Posterior cingulate gyrus (tissue), 11 donors: ENCODE measurements around the gene AIPL1.

Experiments used
- DNase-seq, 10 donors: peaks; one replicate each; pipeline versions ENCODE4 v3.0.0 to v3.0.0-alpha.2; 2020 to 2021; ENCODE audit warnings: mixed read lengths in 3 of 10
- intact Hi-C: fragments of 100-400 bp; cut with DNase I; formaldehyde crosslinking; loops from one replicate; pipeline ENCODE4 v1.15.1; 2023

AIPL1 gene

DNA sequence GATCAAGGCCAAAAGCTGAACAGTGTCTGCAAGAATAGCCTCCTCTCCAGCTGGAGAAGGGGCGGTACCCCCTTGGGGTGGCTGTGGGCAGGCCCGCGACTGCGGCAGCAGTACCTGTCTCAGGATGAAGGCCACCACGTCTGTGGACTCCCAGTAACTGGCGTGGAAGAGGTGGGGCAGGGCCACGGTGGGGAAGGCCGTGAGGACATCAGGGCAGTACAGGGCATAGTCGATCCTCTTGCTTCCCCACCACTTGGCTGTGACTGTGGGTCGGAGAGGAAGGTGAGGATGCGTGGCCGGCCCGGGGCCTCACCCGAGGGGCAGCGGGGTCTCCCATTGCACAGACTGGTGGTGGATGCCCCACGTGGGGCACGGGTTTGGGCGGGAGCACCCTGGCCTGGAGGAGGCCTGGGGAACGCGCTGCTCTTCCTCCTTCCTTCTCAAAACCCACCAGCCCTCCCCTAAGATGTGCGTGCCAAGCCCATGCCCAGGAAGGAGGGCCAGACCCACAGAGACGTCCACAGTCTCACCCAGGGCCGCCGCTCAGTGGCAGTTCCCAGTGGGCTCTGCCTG is 35.3 kb upstream of the AIPL1 start:
- intact Hi-C loops, result loop anchor here (10.0 kb wide), 1 partner anchor 175 kb away; the partner anchor contains the start of genes KIAA0753 and TXNDC17
- DNase-seq, result peak in 3 of 10 donors; percentile 42 to 78 (median 54)

DNA sequence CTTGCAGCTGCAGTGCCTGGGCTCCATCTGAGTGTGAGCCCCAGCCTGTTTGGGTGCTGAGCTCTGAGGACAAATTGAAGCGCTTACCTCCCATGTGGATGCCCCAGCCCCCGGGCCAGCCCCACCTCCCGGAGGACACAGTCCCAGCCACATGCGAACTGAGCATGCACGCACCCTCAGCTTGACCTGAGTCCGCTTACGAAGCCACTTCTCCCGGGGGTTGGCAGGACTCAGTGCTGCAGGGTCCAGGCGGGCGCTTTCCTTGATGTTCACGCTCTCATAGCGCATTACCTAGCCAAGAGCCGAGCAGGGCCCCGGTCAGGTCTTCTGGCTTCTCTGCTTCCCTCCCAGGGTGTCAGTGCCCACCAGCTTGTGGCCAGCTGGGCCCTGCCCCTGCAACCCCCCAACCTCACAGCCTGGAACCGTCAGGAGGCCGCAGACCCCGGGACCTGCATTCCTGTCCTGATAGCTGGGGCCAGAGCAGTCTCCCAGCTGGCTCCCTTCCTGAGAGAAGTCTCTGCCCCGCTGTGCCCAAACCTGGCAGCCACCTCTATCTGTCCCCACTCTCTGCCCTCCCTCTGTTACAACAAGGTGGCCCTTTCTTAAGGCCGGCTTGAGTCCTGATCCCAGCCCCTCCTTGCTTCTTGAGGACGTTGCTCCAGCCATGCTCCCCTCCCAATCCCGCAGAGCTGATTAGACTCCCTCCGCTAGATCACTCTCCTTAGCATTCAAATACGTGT is 33.3 kb upstream of the AIPL1 start:
- DNase-seq, result peak in 3 of 10 donors; percentile 47 to 82 (median 81)
- intact Hi-C loops, result no loop called here

DNA sequence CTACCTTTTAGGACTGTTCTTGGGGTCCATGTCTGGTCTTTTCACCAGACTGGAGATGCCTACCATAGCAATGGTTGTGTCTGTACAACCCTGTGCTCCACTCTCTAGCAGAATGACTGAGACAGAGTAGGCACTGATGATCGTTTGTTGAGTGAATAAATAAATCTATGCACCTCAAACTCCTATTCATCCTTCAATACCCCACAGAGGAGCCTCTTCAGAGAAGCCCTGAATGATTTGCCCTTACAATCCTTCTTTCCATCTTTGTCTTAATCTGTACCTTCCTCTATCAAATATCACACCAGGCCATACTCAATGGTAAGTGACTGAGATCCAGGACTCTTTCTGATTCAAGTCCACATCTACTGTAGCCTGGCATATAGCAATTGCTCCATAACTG is 32.6 kb upstream of the AIPL1 start:
- DNase-seq, result no peak
- intact Hi-C loops, result no loop called here

DNA sequence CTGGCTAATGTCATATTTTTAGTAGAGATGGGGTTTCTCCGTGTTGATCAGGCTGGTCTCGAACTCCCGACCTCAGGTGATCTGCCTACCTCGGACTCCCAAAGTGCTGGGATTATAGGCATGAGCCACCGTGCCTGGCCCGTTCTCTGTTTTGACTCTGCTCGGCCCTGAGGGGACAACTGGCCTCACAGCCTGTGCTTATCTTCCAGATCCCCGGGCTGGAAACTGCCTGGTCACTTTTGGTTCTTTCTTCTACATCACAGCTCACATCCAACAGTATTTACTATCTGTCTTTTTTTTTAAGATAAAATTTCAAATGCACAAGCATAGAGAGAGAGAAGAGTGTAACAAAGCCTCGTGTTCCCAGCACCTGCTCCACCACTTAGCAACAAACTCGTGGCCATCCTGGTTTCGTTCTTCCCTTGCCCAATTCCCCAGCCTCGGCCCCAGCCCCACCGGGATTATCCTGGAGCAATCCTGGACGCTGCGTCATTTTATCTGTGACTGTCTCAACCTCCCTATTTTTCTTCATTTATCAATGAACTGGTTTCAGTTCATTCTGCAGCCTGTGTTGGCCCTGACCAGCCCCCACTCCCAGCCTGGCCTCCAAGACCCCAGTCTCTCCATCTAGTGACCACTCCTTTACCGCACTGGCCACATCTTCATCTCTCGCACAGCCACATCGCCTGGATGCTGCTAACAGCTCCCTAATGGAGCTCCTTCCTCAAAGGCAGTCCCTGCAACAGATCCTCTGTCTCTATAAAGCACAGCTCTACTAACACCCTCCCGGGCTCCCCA is 30.5 kb upstream of the AIPL1 start:
- intact Hi-C loops, result no loop called here
- peak in 3 of 10 donors; percentile 33 to 55 (median 42) for DNase-seq

DNA sequence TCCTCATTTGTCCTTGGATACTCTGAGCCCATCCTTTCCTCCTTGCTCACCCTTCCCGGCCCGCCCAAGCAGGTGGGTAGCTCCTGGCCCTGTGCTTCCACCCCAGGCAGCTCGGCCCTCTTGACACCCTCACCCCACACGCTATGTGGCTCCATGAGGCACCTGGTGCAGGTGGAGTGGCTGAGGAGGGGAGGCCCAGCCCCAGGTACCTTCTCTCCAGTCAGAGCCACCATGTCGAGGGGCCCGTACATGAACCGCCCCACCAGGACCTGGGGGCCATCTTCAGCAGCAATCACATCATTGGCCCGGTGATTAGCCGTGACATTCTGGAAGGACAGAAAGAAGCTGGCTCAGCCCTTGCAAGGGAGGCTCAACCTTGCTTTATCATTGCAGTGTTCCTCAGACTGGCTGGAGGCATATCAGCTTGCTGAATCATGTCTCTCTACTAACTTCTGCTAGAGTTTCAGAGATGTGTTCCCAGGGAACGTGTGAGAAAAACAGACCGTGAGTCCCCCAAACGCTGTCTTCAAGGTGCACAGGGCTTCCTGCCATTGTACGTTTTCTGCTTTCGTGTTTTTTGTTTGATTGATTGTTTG is 29.6 kb upstream of the AIPL1 start:
- no peak for DNase-seq
- intact Hi-C loops, result no loop called here

DNA sequence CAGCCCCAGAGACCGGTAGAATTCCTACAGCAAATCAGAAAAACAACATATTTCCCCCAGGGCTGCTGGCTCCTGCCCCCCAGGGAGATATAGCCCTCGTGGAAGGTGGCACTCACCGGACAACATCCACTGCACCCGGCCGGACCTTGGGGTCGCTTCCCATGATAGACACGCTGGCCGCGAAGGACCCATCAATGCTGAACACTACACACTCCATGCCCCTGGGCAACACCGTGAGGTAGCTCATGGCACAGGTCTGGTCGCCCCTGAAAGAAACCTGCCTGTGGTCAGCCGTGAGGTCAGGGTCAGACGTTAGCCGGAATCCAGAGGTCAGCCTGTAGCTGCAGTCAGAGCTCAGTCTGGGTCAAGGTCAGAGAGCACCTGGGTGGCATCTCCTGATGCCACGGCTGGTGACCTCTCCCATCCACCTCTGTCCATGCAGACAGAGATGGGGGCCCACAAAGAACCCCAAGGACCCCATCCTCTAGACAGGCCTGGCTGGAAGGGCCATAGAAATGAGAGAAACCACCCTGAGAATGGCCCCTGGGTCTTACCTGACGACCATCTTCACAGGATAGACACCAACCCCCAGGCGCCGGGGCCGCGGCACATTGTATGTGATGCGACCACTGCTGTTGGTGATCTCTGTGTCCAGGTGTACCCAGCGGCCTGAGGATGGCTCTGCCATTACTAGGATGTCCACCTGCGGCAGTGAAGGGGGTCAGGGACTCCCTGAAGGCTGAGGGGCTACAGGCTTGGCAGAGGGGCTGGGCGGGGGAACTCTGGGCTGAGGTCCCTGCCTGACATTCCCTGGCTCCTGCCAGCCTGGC is 28.9 kb upstream of the AIPL1 start:
- intact Hi-C loops, result no loop called here
- peak in 2 of 10 donors; percentile 47 to 62 for DNase-seq

DNA sequence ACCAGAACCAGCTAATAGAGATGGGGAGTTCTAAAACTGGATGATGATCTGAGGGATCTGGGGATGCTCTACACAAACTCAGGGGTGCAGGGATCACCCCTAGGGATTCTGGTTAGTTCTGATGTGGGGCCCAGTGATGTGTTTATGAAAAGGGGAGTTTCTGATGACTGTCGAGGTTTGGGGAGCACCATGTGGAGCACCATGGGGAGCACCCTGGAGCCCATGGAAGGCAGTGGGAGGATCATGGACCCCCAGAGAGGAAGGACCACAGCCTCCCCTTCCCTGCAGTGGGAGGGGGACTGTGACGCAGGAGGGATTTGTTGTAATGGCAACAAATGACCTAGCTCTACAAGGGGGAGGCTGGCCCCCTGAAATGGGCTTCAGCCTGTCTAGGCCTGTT is 27.8 kb upstream of the AIPL1 start:
- intact Hi-C loops, result no loop called here
- DNase-seq, result peak in 1 of 10 donors; percentile 33

DNA sequence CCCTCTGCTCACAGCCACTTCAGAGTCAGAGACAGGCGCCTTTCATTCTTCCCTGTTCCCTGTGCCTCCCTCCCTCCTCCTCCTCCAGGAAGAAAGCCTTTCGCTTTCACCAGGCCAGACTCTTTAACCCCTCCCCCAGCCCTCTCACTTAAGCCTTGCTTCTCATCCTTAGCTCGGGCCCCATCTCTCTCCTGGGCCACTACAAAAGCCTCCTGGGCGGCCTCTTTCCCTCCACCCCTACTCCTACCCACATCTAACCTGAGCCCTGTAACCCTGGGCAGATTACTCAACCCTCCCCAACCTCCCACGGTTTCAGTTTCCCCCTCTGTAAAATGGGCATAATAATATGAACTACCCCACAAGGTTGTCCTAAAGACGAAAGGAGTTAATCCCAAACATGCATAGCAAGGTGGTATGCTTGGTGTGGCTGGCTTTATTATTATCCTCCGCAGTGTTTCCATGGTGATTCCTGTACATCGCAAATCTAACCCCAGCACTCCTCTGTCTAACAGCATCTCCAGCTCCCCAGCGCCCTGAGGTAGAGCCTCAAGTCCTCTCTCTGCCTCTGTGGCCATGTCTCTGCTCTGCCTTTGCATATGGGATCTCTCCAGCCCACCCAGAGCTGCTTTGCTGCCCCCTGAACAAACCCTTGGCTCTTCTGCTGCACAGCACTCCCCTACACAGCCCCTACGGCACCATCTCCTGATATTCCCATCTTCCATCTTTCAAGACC is 27.0 kb upstream of the AIPL1 start:
- peak in 1 of 10 donors; percentile 6 for DNase-seq
- intact Hi-C loops, result no loop called here

DNA sequence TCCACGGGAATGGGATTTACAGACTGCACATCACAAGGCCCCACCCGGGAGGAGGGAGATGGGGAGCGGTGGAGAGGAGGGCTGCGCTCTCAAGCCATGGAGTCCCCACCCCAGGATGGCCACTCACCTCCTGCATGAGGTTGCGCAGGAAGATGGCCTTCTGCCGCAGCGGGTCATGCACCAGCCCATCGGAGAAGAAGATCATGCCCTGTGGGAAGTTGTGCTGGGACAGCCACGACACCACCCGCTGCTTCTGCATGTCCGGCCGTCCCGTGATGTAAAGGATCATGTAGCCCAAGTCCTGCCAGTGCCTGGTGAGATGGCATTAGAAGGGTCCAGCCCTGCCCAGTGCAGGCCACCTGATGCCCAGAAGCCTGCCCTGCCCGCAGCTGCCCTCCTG is 26.3 kb upstream of the AIPL1 start:
- DNase-seq, result peak in 1 of 10 donors; percentile 82
- intact Hi-C loops, result no loop called here

DNA sequence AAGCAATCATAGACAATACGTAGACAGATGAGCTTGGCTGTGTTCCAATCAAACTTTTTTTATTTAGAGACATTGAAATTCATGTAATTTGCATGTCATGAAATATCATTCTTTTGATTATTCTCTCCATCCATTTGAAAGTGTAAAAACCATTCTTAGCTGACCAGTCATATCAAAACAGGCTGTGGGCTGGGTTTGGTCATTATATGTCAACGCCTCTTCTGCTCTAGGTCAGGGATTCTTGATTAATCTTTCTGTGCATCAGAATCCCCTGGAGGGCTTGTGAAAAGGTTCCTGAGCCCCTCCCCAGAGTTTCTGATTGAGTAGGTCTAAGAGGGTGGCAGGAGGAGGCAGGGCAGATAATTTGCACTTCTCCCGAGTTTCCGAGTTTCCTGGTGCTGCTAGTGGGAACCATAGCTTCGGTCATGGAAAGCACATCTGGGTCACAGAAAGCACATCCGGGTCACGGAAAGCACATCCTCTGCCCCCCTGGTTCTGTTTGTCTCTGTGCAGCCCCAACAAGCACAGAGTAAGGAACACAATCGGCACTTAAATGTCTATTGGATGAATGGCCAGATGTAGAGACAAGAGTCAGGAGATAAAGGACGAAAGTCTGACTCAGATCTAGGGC is 25.7 kb upstream of the AIPL1 start:
- no peak for DNase-seq
- intact Hi-C loops, result no loop called here

DNA sequence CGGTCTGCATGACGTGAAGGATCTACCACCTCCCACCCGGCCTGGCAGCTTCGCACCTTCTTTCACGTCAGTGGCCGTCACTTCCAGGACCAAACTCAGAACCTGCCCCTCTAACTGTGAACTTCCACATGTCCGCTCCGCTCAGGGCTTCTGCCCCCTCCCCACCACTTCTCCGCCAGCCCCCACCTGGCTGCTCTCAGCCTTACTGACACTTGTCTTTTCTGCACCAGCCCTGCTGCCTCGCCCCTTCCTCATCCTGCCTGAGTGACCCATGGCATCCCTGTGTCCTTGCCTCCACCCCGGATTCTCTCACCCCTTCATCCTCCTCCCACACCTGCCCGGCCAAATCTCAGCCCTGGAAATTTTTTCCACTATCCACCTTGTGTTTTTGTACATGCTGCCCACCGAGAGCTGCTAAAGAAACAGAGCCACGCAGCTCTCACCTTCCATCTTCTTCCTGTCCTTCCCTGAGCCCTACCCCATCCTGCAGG is 23.6 kb upstream of the AIPL1 start:
- intact Hi-C loops, result no loop called here
- peak in 2 of 10 donors; percentile 43 to 55 for DNase-seq

DNA sequence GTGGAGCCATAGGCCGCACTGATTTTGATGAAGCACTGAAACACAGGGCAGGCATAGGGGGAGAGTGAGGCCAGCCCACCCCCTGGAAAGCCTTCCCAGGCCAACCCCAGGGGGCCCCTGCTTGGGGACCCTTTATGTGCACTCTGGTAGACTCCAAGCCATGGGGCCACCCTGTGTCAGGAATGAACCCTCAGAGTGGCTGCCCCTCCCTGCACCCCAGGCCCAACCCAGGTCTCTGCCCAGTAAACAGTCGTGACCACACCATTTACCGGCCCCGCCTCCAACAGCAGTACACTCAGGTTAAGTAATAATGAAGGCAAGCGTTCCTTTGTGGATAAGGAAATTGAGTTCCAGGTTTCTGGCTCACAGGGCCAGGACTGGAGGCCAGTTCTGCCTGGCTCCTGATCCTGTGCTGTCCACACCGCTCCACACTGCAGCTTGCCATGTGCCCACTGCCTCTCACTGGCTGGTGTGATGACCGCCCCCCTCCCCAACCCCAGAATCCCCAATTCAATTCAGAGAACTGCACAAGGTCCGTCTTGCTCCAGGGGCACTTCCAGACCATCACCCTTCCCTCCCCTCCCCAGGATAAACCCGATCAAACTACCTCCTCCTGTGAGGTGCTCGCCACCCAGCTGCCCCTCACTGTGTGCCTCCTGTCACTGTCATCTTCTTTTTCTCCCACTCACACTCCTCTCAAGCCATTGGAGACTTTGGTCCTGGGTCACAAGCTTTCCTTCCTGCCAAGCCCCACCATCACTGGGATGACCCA is 23.0 kb upstream of the AIPL1 start:
- intact Hi-C loops, result no loop called here
- peak in 2 of 10 donors; percentile 51 to 70 for DNase-seq

DNA sequence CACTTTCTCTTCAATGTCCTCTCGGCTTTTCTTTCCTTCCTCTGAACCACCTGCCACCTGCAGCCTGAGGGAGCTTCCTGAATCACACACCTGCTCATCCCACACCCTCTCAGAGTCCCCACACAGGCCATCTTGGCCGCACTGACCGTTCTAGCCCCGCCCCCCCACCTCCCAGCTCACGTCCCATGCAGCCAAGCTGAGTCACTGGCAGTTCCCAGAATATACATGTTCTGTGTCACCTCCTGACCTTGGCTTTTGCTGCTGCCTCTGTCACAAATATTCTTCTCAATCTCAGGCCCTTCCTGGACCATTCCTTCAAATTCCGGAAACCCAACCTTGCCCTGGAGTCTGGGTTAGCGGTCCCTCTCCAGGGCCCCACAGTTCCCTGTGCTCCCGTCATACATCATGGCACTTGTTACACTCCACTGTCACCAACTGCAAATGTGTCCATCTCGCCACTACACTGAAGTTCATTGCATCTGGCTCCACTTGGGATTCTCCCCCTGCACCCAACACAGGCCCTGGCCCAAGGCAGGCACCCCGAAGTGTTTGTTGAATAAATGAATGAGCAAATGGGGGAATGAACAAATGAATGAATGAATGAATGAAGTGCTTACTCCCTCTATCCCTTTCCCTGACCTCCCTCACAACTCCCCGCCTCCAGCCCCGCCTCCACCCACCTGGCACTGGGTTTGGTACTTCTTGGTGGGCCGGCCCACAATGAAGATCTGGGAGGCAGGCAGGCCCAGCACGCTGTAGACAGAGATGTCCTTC is 22.2 kb upstream of the AIPL1 start:
- intact Hi-C loops, result no loop called here
- DNase-seq, result peak in 1 of 10 donors; percentile 26

DNA sequence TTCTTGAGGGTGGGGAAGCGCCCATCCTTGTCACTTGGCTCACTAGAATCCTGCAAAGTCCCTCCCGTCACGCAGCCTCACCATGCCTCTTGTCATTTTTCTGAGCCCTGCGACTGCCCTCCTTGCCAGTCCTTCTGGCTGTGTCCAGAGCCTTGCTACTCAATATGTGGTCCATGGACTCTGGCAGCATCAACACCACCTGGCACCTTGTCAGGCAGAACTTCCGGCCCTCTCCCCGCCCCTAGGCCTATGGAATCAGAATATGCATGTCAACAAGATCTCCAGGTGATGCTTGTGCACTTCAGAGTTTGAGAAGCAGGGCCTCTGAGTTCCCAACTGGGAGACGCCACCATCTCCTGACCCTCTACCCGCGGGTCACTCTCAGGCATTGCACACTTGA is 21.4 kb upstream of the AIPL1 start:
- DNase-seq, result peak in 1 of 10 donors; percentile 65
- intact Hi-C loops, result no loop called here

DNA sequence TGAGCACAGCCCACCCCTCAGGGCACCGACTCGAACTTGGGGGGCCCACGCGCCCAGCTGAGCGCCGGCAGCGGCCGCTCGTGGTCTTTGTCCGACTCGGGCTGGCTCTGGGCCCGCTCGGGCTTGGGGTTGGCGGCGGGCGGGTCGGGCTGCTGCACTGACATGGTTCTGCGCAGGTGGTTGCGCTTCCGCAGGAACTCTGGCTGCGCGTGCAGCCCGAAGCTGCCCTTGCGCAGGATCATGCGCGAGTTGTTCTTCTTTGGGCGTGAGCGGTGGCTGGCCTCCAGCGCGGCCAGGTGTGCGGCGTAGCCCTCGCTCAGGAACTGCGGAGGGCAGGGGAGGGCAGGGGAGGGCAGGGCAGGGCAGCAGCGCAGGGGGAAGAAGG is 20.4 kb upstream of the AIPL1 start:
- DNase-seq, result no peak
- intact Hi-C loops, result no loop called here

DNA sequence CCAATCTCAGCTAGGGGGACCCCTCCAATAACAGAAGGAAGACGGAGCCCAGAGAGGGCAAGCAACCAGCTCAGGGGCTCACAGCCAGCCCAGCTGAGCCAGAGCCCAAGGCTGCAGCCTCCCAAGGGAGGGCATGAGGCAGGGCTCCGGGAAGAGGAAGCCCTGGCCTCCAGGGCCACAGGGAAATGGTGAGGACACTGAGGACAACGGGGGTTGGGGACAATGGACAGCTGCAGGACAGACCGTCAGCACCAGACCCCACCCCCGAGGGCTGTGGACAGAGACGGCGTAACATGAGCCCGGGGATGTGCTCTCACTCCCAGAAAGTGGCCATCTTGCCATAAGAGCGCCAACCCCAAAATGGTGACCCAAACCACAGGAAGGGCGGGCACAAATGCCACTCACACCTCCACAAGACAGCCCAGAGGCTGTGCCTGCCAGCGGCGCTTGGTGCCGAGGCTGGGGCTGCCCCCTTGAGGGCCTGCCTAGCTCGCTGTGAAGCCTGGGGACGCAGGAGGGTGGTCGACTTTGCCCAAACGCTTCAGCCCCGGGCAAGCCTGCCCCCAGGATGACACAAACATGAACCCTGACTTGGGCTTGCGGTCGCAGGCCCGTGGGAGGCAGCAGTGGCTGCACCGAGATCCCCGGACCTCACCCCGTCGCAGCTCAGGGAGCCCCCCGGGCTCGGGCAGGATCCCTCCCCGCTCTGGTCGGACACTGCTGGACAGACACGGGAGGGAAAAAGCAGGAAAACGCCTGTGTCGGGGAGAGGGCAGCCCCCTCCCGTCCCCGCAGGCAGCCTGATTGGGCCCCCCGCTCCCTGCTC is 19.8 kb upstream of the AIPL1 start:
- DNase-seq, result no peak
- intact Hi-C loops, result no loop called here
